Lower leg skin (tissue), 4 donors: ENCODE results near the gene ERF. TPM values are rescaled to one million over a fixed set of nuclear protein-coding genes. Genes with fewer than 3 reads are reported as not detected.

Experiments
- DNase-seq, 2 donors: peaks; one replicate each; pipeline ENCODE4 v3.0.0-alpha.2; 2019; ENCODE audit warnings: low spot score in 2 of 2
- H3K4me3 ChIP-seq: fragments of 200-600 bp; sonication (generic); 2 replicates; pipeline ENCODE4 v1.5.1; 2017; ENCODE audit warnings: mild to moderate bottlenecking, low read depth; ENCODE audit not compliant: poor library complexity, severe bottlenecking
- CTCF ChIP-seq, 3 donors: fragments of 450-650 bp; IDR thresholded peaks; one replicate each; pipeline ENCODE4 v1.5.1; 2016; ENCODE audit warnings: antibody characterized with exemption in 3 of 3, mild to moderate bottlenecking in 3 of 3, moderate library complexity in 2 of 3
- POLR2A ChIP-seq, 2 donors: fragments of 450-650 bp; IDR thresholded peaks; one replicate each; pipeline ENCODE4 v1.6.1; 2016 to 2017; ENCODE audit warnings: antibody characterized with exemption in 2 of 2, mild to moderate bottlenecking in 1 of 2, moderate library complexity in 1 of 2
- WGBS, 2 donors: methylation state at CpG; one replicate each; pipeline ENCODE4 v1.1.5; 2018; 5-methylcytosine and 5-hydroxymethylcytosine counted together
- intact Hi-C: fragments of 100-400 bp; cut with DNase I; formaldehyde crosslinking; loops from one replicate; pipeline ENCODE4 v1.15.0; 2023; ENCODE audit warnings: low total_unique reads
- total RNA-seq, 4 donors: library from RNA; depleted of rRNA; stranded (reverse); fragments of >200 nt; gene quantifications; one replicate each; pipeline ENCODE4 v1.1.0, GENCODE V29; 2016

Gene ERF
- total RNA-seq, 4 donors from 2014 or later = 29.9 to 44.0 (median 36.9) TPM

- intact Hi-C loops = loop anchor here (10.0 kb wide), 1 partner anchor 48 kb away; the partner anchor contains the start of gene GSK3A
- no peak overlapping the region for H3K4me3 ChIP-seq
- WGBS, 2 donors = 89 to 95% methylated on average over 10 to 14 of the region's 14 CpGs
- TF ChIP-seq POLR2A (IDR thresholded peaks at IDR 0.05) (no peak), CTCF (IDR thresholded peaks at IDR 0.05) (no peak)
- no peak for DNase-seq
Measured at GRCh38 chr19:42292963-42293362, 38.0 kb upstream of the ERF start.

- no peak for DNase-seq
- TF ChIP-seq POLR2A (IDR thresholded peaks at IDR 0.05) (no peak), CTCF (IDR thresholded peaks at IDR 0.05) (no peak)
- WGBS, 2 donors = 78 to 84% methylated on average over 16 to 27 of the region's 27 CpGs
- intact Hi-C loops = loop anchor here (10.0 kb wide), 1 partner anchor 48 kb away; the partner anchor contains the start of gene GSK3A
- H3K4me3 ChIP-seq = no peak overlapping the region
Measured at GRCh38 chr19:42292042-42292960, 37.4 kb upstream of the ERF start.

DNA sequence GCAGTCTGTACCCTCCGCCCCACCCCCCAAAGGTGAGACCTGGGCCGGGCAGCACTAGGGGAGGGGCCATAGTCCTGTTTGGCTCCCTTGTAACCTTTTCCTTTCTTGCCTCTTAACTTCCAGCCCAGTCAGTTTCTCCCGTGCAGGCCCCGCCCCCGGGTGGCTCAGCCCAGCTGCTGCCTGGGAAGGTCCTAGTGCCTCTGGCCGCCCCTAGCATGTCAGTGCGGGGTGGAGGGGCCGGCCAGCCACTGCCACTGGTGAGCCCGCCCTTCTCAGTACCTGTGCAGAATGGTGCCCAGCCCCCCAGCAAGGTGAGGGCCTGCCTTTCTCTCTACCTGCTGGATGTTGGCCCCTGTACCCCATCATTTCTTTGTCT, 36.5 kb upstream of the ERF start:
- intact Hi-C loops = loop anchor here (10.0 kb wide), 1 partner anchor 47 kb away; the partner anchor contains the start of gene GSK3A
- H3K4me3 ChIP-seq = no peak overlapping the region
- no peak for TF ChIP-seq POLR2A (IDR thresholded peaks at IDR 0.05)
- TF ChIP-seq CTCF (IDR thresholded peaks at IDR 0.05) = no peak
- WGBS, 2 donors = 56 to 60% methylated on average over 9 of the region's 9 CpGs
- DNase-seq = no peak

- 83 to 93% methylated on average over 18 to 22 of the region's 31 CpGs for WGBS, 2 donors
- no peak for DNase-seq
- intact Hi-C loops = loop anchor here (10.0 kb wide), 1 partner anchor 46 kb away; the partner anchor contains the start of gene GSK3A
Measured at GRCh38 chr19:42290523-42291434, 35.9 kb upstream of the ERF start.

More at GRCh38 chr19:42290523-42291434, 35.9 kb upstream of the ERF start:
- H3K4me3 ChIP-seq = no peak overlapping the region
- no peak for TF ChIP-seq CTCF (IDR thresholded peaks at IDR 0.05)
- no peak for TF ChIP-seq POLR2A (IDR thresholded peaks at IDR 0.05)
